Lower lobe of right lung (tissue), 2 donors: ENCODE results near the gene KCTD16. TPM values are rescaled to one million over a fixed set of nuclear protein-coding genes. Genes with fewer than 3 reads are reported as not detected.

Experiments
- ATAC-seq, 2 donors: fragments of 200-7000 bp; cut with Tn5 transposase; one replicate each; pipeline ENCODE4 v1.9.1; 2020 to 2022; ENCODE audit warnings: mild to moderate bottlenecking in 2 of 2, moderate library complexity in 2 of 2
- DNase-seq: peaks from one replicate; pipeline ENCODE4 v3.0.0-alpha.2; 2020
- H3K27ac ChIP-seq: fragments of 200-600 bp; one replicate; pipeline ENCODE4 v1.8.0; 2022
- H3K27me3 ChIP-seq: fragments of 200-600 bp; one replicate; pipeline ENCODE4 v1.8.0; 2022; ENCODE audit warnings: low read depth
- H3K36me3 ChIP-seq: fragments of 200-600 bp; one replicate; pipeline ENCODE4 v1.8.0; 2022; ENCODE audit warnings: mild to moderate bottlenecking
- H3K4me1 ChIP-seq: fragments of 200-600 bp; one replicate; pipeline ENCODE4 v1.8.0; 2022
- H3K4me3 ChIP-seq: fragments of 200-600 bp; one replicate; pipeline ENCODE4 v1.8.0; 2022; ENCODE audit warnings: mild to moderate bottlenecking
- H3K9me3 ChIP-seq: fragments of 200-600 bp; one replicate; pipeline ENCODE4 v1.8.0; 2022
- intact Hi-C: fragments of 100-400 bp; cut with DNase I; formaldehyde crosslinking; loops from one replicate; pipeline ENCODE4 v1.11.0; 2022
- total RNA-seq: library from RNA; stranded (reverse); fragmentation: NEBNext Ultra II Directional; extraction: Animal tissue kit (Norgen Biotek cat#: 25700); gene quantifications from one replicate; pipeline ENCODE4 v1.2.1, GENCODE V29; 2021
- TF ChIP-seq, protein P1 (sequence below): fragments of 200-600 bp; IDR thresholded peaks from one replicate; pipeline ENCODE4 v1.8.0; 2022; ENCODE audit warnings: antibody characterized with exemption, mild to moderate bottlenecking
- donor health status: DM: no; HTN: yes; CAD: no; lungs with severe emphysema.

KCTD16 gene
- total RNA-seq, 1 donor from 2014 or later: 2.5 TPM

DNA sequence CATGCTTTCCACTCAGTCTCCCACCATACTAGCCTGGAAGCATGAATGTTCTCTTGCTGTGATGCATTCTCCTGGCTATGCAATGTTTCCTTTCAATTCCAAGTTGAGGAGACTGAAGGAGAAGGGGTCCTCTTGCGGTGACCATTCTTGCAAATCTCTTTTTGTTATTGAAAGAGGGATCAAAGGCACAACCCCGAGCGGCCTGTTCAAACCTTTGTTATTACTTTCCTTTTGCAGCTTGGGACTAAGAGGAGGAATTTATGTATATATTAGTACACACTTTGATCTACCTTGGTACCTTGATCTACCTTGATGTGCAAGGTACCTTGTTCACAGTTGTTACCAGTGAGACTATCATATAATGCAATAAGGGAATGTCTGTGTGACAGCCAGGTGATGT lies 147.3 kb downstream of the KCTD16 start:
- ATAC-seq: no peak
- intact Hi-C loops: no loop called here
- TF ChIP-seq, protein P1, sequence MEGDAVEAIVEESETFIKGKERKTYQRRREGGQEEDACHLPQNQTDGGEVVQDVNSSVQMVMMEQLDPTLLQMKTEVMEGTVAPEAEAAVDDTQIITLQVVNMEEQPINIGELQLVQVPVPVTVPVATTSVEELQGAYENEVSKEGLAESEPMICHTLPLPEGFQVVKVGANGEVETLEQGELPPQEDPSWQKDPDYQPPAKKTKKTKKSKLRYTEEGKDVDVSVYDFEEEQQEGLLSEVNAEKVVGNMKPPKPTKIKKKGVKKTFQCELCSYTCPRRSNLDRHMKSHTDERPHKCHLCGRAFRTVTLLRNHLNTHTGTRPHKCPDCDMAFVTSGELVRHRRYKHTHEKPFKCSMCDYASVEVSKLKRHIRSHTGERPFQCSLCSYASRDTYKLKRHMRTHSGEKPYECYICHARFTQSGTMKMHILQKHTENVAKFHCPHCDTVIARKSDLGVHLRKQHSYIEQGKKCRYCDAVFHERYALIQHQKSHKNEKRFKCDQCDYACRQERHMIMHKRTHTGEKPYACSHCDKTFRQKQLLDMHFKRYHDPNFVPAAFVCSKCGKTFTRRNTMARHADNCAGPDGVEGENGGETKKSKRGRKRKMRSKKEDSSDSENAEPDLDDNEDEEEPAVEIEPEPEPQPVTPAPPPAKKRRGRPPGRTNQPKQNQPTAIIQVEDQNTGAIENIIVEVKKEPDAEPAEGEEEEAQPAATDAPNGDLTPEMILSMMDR: no peak

DNA sequence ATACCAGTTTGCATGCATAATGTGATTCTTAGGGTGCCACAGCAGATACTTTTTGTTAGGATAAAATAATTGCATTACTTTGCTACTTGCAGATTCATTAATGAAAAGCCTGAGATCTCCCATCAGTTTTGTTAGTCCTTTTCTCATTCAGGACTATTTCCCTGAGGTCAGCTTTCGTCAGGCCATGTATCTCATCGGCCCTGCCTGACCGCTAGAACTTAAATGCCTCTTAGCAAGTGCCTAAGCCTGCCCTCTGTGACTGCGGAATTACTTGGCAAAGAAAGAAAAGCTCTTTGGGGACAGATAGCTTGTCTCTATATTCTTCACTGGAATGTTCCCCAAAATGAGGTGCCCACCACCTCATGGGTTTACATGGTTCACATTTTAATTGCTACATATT lies 147.8 kb downstream of the KCTD16 start:
- DNase-seq (no peak), ATAC-seq (no peak)
- Histone ChIP-seq H3K9me3 (no peaks in the 10 kb centered on the region), H3K4me1 (no peaks in the 10 kb centered on the region), H3K4me3 (no peak overlapping the region), H3K27me3 (no peaks in the 10 kb centered on the region), H3K36me3 (no peaks in the 10 kb centered on the region), H3K27ac (no peak overlapping the region)
- TF ChIP-seq, protein P1: no peak
- intact Hi-C loops: no loop called here

More for the DNA sequence above, 147.3 kb downstream of the KCTD16 start:
- no peak overlapping the region for H3K27ac ChIP-seq
- no peaks in the 10 kb centered on the region for H3K36me3 ChIP-seq
- H3K4me1 ChIP-seq: no peaks in the 10 kb centered on the region
- no peak overlapping the region for H3K4me3 ChIP-seq
- no peaks in the 10 kb centered on the region for H3K9me3 ChIP-seq
- DNase-seq: no peak
- no peaks in the 10 kb centered on the region for H3K27me3 ChIP-seq

DNA sequence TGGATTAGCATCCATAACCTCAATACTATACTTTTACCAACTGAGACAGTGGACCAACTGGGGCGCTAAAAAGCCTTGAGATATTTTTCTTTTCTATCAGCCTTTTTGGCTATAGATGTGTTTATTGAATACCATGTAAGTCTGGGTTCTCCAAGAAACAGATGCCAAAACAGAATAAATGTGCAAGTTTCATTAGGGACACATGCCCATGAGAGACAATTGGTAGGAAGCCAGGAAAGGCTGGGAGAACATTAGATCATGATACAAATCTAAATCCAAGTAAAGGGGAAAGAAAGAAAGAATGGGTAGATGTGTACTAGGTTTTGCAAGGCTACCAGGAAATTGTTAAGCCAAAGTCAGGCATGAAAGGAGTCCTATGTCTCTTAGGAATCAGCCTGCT lies 152.5 kb downstream of the KCTD16 start:
- H3K4me1 ChIP-seq: no peaks in the 10 kb centered on the region
- no peaks in the 10 kb centered on the region for H3K9me3 ChIP-seq
- no peak for ATAC-seq
- TF ChIP-seq, protein P1: no peak
- no peaks in the 10 kb centered on the region for H3K36me3 ChIP-seq
- no peak overlapping the region for H3K27ac ChIP-seq
- DNase-seq: no peak
- no peaks in the 10 kb centered on the region for H3K27me3 ChIP-seq
- no peak overlapping the region for H3K4me3 ChIP-seq
- intact Hi-C loops: no loop called here

DNA sequence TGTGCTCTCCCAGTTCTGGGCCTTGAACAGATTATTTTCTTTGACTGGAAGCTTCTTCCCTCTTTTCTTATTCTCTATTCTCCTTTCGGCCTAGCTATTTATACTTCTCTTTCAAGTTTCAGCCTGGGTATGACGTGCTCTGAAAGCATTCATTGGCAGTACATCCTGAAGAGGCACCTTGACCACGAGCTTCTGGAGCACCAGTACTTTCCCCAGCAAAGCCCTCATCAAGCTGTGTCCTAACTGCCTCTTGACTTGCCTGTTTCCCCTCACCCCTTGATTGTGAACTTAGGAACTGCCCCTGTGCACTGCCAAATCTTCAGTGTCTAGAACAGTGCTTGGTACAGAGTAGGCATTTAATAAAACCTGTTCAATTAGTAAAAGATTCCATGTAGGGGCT lies 154.9 kb downstream of the KCTD16 start:
- DNase-seq: no peak
- Histone ChIP-seq H3K4me1 (no peaks in the 10 kb centered on the region), H3K27me3 (no peaks in the 10 kb centered on the region), H3K4me3 (no peak overlapping the region), H3K9me3 (no peaks in the 10 kb centered on the region), H3K36me3 (no peaks in the 10 kb centered on the region), H3K27ac (no peak overlapping the region)
- TF ChIP-seq, protein P1: no peak
- ATAC-seq: no peak
- intact Hi-C loops: no loop called here

DNA sequence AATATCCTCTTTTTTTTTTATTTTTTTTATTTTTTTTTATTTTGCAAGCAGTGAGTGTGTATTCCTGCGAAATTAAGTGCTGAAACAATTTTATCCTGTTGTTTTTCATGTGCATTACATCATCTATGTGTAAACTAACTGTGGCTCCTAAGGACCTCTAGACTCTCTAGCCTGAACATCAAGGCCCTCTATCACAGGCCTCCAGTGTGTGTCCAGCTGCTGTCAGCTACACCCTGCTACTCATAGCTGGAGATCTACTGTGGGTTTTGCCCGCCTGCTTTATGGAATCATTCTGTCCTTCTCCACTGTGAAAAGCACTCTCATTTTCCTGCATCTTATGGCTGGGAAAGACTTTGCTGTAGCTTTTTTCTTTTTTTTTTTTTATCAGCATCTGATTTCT lies 157.8 kb downstream of the KCTD16 start:
- intact Hi-C loops: no loop called here
- no peaks in the 10 kb centered on the region for H3K4me1 ChIP-seq
- H3K27me3 ChIP-seq: no peaks in the 10 kb centered on the region
- TF ChIP-seq, protein P1: no peak
- no peak overlapping the region for H3K27ac ChIP-seq
- no peak for DNase-seq
- peak in 1 of 2 donors; percentile 49 for ATAC-seq
- no peaks in the 10 kb centered on the region for H3K36me3 ChIP-seq
- H3K9me3 ChIP-seq: no peaks in the 10 kb centered on the region
- no peak overlapping the region for H3K4me3 ChIP-seq

DNA sequence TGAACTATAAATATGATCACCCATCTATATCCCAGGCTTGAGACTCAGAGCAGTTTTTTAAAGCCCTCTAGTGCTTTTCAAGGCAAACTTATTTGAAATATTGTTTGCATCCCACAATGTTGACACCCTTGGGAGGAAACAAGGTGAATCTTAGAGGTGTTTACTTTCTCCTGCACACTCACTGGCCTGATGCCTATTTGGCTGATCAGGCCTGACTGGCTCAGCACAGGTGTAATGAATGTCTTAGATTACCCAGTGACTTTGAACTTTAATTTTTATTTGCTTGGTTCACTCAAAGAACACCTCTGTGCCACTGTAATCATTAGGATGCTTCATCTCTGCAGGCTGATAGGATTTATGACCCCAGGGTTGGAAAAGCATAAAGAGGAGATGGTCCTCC lies 158.3 kb downstream of the KCTD16 start:
- intact Hi-C loops: no loop called here
- no peaks in the 10 kb centered on the region for H3K4me1 ChIP-seq
- H3K9me3 ChIP-seq: no peaks in the 10 kb centered on the region
- TF ChIP-seq, protein P1: no peak
- no peaks in the 10 kb centered on the region for H3K36me3 ChIP-seq
- no peak overlapping the region for H3K27ac ChIP-seq
- no peak for DNase-seq
- ATAC-seq: no peak
- no peak overlapping the region for H3K4me3 ChIP-seq
- no peaks in the 10 kb centered on the region for H3K27me3 ChIP-seq
